ENCODE measurements around the gene PDK2. TPM values are rescaled to one million over a fixed set of nuclear protein-coding genes. Genes with fewer than 3 reads are reported as not detected.

The PDK2 gene
- total RNA-seq, 1 donor from 2014 or later: 17.5 TPM

GRCh38 chr17:50052822-50053653, 42.1 kb upstream of the PDK2 start:
- no peak for TF ChIP-seq CTCF (conservative IDR thresholded peaks at IDR 0.05; ENCODE audit: low read depth, low read length)
- no peak for DNase-seq (ENCODE audit: low read depth)
- H3K4me3 ChIP-seq (ENCODE audit: low read depth, low read length): no peak overlapping the region

DNA sequence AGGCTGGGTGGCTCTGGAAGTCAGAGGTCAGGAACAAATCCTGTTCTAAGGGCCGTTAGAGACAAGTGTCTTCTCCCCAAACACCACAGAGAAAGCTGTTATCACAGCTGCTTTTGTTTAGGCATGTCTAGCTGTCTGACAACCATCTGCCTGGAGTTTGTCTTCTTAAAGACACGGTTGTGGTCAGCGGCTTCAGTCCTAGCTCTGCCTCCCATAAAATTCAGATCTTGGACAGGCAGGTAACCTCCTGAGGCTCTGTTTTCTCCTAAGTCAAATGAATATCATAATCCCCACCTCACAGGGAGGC, 41.5 kb upstream of the PDK2 start:
- no peak for TF ChIP-seq CTCF (conservative IDR thresholded peaks at IDR 0.05; ENCODE audit: low read depth, low read length)

GRCh38 chr17:50055055-50055425, 40.1 kb upstream of the PDK2 start:
- H3K4me3 ChIP-seq (ENCODE audit: low read depth, low read length): peak overlapping the region; percentile 89
- no peak for DNase-seq (ENCODE audit: low read depth)
- peak; percentile 5 for TF ChIP-seq CTCF (conservative IDR thresholded peaks at IDR 0.05; ENCODE audit: low read depth, low read length)

More for the DNA sequence above, 41.5 kb upstream of the PDK2 start:
- no peak for DNase-seq (ENCODE audit: low read depth)
- no peak overlapping the region for H3K4me3 ChIP-seq (ENCODE audit: low read depth, low read length)

DNA sequence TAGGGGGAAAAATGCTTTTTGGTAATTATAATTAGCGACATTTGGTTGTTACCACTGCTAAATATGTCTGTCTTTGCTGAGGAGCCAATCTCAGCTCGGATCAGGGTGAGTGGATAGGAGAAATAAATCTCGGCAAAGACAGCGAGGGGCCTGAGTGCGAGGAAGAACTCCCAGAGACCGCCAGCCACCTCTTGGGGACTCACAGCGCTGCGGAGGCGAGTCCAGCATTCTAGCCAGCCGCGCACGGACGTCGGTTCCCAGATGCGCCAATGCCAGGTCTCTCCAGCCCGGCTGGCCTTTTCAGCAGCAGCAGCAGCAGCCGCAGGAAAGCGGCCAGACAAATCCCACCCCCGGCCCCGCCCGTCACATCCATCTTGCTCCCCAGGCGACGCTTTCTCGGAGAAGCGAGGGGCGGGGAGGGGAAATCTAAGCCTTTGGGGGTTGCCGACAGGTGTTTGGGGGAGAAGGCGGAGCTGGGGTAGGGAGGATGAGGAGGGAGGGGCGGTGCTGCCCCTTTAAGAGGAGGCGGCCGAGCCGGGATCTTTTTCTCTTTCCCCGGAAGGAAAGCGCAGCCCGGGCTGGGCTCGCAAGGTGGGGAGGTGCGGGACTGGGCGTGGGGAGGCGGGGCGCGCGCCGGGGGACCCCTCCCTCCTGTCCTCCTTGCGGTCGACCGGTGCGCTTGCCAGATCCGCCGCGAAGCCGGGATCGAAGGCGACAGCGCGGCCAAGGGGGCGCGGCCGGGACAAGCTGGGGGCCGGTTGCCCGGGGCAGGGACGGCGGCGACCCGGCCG, 39.5 kb upstream of the PDK2 start, which contains the start of gene ITGA3:
Gene ITGA3, plus strand, starts transcription at position 685 of the 791 bp plus-strand sequence. CDS start 330 bp downstream, outside the sequence.
- H3K4me3 ChIP-seq (ENCODE audit: low read depth, low read length): peak within 1 kb of the TSS; percentile 89
- no peak for DNase-seq (ENCODE audit: low read depth)
- TF ChIP-seq CTCF (conservative IDR thresholded peaks at IDR 0.05; ENCODE audit: low read depth, low read length): peak; percentile 4

GRCh38 chr17:50056217-50056960, 38.8 kb upstream of the PDK2 start:
- DNase-seq (ENCODE audit: low read depth): no peak
- TF ChIP-seq CTCF (conservative IDR thresholded peaks at IDR 0.05; ENCODE audit: low read depth, low read length): no peak
- peak overlapping the region; percentile 89 for H3K4me3 ChIP-seq (ENCODE audit: low read depth, low read length)

DNA sequence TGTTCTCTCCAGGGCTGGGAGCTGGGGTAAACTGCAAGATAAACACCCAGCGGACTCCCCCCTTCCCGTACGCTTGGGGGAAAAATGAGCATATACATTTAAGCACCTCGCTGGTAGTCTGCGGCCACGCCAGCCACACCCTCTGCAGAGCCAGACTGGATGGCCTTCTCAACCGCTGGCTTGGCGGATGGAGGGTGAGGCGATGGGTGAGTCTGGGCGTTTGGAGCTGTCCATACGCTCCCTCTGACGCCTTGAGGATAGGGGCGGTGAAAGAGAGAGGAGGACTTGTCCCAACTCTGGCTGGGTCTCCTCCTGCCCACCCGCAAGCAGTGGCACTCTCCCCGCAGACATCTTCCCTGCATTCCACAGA, 38.2 kb upstream of the PDK2 start:
- DNase-seq (ENCODE audit: low read depth): no peak
- peak overlapping the region; percentile 89 for H3K4me3 ChIP-seq (ENCODE audit: low read depth, low read length)
- TF ChIP-seq CTCF (conservative IDR thresholded peaks at IDR 0.05; ENCODE audit: low read depth, low read length): no peak
